ENCODE results near the gene MAVS. TPM values are rescaled to one million over a fixed set of nuclear protein-coding genes. Genes with fewer than 3 reads are reported as not detected.

MAVS gene
- total and polyA plus RNA-seq, 9 of the 15 experiments (the other 6 are each of a cell fraction or from before 2014, with no cell fraction given) = 1.6 to 22.0 (median 11.3) TPM

GRCh38 chr20:3797226-3797545 lies 49.4 kb upstream of the MAVS start:
- ChIA-PET CTCF (ENCODE audit: low intra/inter-chr PET ratio) (no interaction called here), POLR2A (interaction anchor here (0.6 kb wide), 1 partner anchor 12 kb away, joined by 3 read pairs; no protein-coding TSS in a partner anchor)
- no peaks in the 10 kb centered on the region for H4K20me1 ChIP-seq (replicated peaks; ENCODE audit: control insufficient read depth, insufficient read depth, low read length)
- peaks cover 12% of the 10 kb centered on the region; the same call in 2 of the 3 replicates for H3K79me2 ChIP-seq (ENCODE audit: control insufficient read depth, insufficient read depth, low read length)
- H3K36me3 ChIP-seq (ENCODE audit: control insufficient read depth, insufficient read depth, low read length) = peaks cover 32% of the 10 kb centered on the region; the same call in 2 of the 3 replicates
- H3K4me1 ChIP-seq (replicated peaks in 1 of 2; ENCODE audit: control insufficient read depth in 2 of 2, insufficient read depth in 2 of 2, low read length in 2 of 2) = peaks cover 14 to 44% of the 10 kb centered on the region in 2 experiments; a peak in 4 of 5 replicates
- FAIRE-seq = no peak
- no peaks in the 10 kb centered on the region for H3K9me3 ChIP-seq (replicated peaks; ENCODE audit: control insufficient read depth, insufficient read depth, low read depth, low read length)
- no peak overlapping the region for H2AFZ ChIP-seq (ENCODE audit: low read depth, low read length)
- 0% methylated on average over 2 of the region's 5 CpGs for WGBS (ENCODE audit: insufficient coverage, low coverage, missing lambda C conversion rate)
- no peak for DNase-seq (ENCODE audit: extremely low read depth in 1 of 4, low spot score in 3 of 4)
- no peaks in the 10 kb centered on the region for H3K9me1 ChIP-seq (ENCODE audit: control insufficient read depth, insufficient read depth, low read length)
- H3K27me3 ChIP-seq (ENCODE audit: control insufficient read depth in 2 of 2, insufficient read depth in 2 of 2, low read length in 2 of 2) = no peaks in the 10 kb centered on the region
- no peak for TF ChIP-seq ZNF175 (CRISPR knock-in tag; IDR thresholded peaks at IDR 0.05; ENCODE audit: low read depth)
- TF ChIP-seq ATF1 (CRISPR knock-in tag; IDR thresholded peaks at IDR 0.05) = no peak
- no peak for TF ChIP-seq ATF1 (tag; IDR thresholded peaks at IDR 0.05)
- no peak for TF ChIP-seq ETV1 (tag; conservative IDR thresholded peaks at IDR 0.05; ENCODE audit: low read depth)
- no peak for TF ChIP-seq JUN (IDR thresholded peaks at IDR 0.05; ENCODE audit: borderline replicate concordance, low read depth, low read length)
- TF ChIP-seq JUN (CRISPR knock-in tag; IDR thresholded peaks at IDR 0.05; ENCODE audit: borderline replicate concordance) = no peak
- peak overlapping the region; percentile 61 to 93 for H3K9ac ChIP-seq (ENCODE audit: insufficient read depth in 1 of 2, low read depth in 2 of 2, low read length in 2 of 2)
- in situ Hi-C loops (cut with MboI) (no loop called here), intact Hi-C loops (cut with micrococcal nuclease) (no loop called here)
- H3K4me3 ChIP-seq = peak overlapping the region; percentile 55
- no peak overlapping the region for H3K27ac ChIP-seq (ENCODE audit: extremely low read depth, low read depth, low read length)
- ATAC-seq = peak; percentile 8; the same call in 1 of the 3 replicates
- no TSS peak for BruUV-seq (replicated peaks)
- H3K4me2 ChIP-seq (ENCODE audit: insufficient read depth, low read length) = peak overlapping the region; percentile 80
